ENCODE measurements around the gene TMEM151B. TPM values are rescaled to one million over a fixed set of nuclear protein-coding genes. Genes with fewer than 3 reads are reported as not detected.

TMEM151B gene
- total RNA-seq, 1 experiment from 2014 or later: 0.37 TPM

DNA sequence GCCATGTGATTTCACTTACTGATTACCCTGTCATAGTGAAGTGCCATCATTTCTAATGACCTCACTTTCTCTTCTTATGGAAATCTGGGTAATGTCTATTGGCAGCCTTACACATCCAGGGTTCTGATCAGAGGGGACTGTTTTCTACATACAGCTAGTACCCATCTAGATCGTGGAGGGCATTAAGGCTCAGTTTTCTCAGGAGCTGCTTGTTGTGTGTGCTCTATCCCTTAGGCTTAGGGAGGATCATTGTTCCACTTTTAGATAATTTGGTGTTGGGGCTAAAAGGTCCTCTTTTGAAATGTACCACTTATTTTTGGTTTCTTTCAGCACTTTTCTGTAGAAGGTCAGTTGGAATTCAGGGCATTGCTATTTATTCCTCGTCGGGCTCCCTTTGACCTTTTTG, 19.5 kb upstream of the TMEM151B start:
- no peak for DNase-seq (ENCODE audit: low spot score)

GRCh38 chr6:44251576-44252524, 18.4 kb upstream of the TMEM151B start:
- DNase-seq (ENCODE audit: low spot score): no peak

DNA sequence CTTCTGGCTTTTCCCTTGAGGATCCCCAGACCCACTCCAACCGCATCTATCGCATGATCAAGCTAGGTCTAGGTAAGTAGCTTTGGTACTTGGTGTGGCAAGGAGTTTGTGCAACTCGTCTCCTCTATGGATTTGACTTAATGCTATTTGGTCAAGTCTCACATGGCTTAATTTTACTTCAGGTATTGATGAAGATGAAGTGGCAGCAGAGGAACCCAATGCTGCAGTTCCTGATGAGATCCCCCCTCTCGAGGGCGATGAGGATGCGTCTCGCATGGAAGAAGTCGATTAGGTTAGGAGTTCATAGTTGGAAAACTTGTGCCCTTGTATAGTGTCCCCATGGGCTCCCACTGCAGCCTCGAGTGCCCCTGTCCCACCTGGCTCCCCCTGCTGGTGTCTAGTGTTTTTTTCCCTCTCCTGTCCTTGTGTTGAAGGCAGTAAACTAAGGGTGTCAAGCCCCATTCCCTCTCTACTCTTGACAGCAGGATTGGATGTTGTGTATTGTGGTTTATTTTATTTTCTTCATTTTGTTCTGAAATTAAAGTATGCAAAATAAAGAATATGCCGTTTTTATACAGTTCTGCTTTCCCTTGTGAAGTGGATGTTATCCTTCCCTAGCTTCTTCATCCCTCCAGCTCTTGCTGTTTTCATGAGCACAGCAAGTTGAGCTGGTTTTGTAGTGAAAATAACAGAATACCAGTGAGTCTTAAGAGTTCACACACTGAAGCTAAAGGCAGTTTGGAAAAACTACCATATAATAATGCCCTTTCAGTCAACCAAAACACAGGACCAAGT, 16.7 kb upstream of the TMEM151B start:
- DNase-seq (ENCODE audit: low spot score): peak; percentile 60

GRCh38 chr6:44254191-44255104, 15.8 kb upstream of the TMEM151B start:
- no peak for DNase-seq (ENCODE audit: low spot score)

GRCh38 chr6:44255105-44255808, 15.0 kb upstream of the TMEM151B start:
- DNase-seq (ENCODE audit: low spot score): no peak

GRCh38 chr6:44255871-44256774, 14.1 kb upstream of the TMEM151B start:
- no peak for DNase-seq (ENCODE audit: low spot score)

- DNase-seq (ENCODE audit: low spot score): no peak
Measured at GRCh38 chr6:44256775-44257024, 13.6 kb upstream of the TMEM151B start.

- DNase-seq (ENCODE audit: low spot score): peak; percentile 71
Measured at GRCh38 chr6:44257025-44257752, 13.1 kb upstream of the TMEM151B start, which contains the start of gene SLC35B2. SLC35B2 (minus strand) TSS chr6:44257528; CDS start chr6:44257410, 118 bp downstream.

- no peak for DNase-seq (ENCODE audit: low spot score)
Measured at GRCh38 chr6:44257753-44258324, 12.4 kb upstream of the TMEM151B start.

GRCh38 chr6:44258325-44258863, 11.9 kb upstream of the TMEM151B start:
- no peak for DNase-seq (ENCODE audit: low spot score)

DNA sequence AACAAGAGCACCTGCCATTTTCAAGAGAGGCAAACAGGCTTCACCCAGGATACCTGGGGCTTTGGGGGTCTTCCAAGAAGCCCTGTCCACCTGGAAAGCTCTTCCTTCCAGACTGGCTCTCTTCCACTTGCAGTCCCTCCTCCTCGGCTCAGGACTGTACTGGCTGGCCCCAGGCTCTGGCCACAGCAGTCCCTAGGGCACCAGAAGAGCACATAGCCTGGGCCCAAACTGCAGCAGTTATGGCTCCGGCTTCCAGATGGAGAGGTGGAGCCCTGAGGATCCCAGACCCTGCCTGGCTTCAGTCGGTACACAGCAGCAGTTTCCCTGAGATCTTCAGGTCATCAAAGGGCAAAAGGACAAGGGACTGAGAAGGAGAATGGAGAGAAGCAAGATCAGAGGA, 11.3 kb upstream of the TMEM151B start:
- DNase-seq (ENCODE audit: low spot score): no peak

- no peak for DNase-seq (ENCODE audit: low spot score)
Measured at GRCh38 chr6:44260011-44260410, 10.2 kb upstream of the TMEM151B start.

GRCh38 chr6:44260451-44261297, 9.6 kb upstream of the TMEM151B start:
- DNase-seq (ENCODE audit: low spot score): no peak

DNA sequence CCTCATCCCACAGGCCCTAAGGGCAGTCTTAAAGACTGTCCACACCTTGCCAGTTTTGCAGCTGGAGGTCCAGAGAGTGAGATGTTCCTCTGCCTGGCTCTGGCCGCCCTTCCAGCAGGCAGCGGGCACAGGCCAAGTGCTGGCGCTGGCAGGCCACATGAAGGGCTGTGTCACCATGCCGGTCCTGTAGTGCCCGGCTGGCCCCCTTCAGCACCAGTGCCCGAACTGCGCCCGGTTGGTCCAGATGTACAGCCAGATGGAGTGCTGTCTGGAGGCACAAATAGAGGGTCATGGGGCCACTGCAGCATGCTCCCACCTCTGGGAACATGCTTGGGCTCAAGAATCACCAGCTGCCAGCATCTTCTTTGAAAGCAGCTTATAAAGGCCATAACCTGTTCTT, 8.7 kb upstream of the TMEM151B start:
- no peak for DNase-seq (ENCODE audit: low spot score)

- DNase-seq (ENCODE audit: low spot score): no peak
Measured at GRCh38 chr6:44262467-44263353, 7.5 kb upstream of the TMEM151B start.

GRCh38 chr6:44263354-44264100, 6.7 kb upstream of the TMEM151B start:
- no peak for DNase-seq (ENCODE audit: low spot score)
